DOHH2 (cell line): ENCODE results near the gene EPHA4.

Source experiments
- H3F3A ChIP-seq: fragments of 200-600 bp; sonication (generic), shearing (Covaris generic); 2 replicates; pipeline ENCODE4 v1.6.0; 2016; ENCODE audit warnings: antibody characterized with exemption, mild to moderate bottlenecking; ENCODE audit not compliant: control insufficient read depth, insufficient read depth
- H3K27ac ChIP-seq: fragments of 200-600 bp; sonication (generic); 2 replicates; pipeline ENCODE4 v1.5.1; 2014; ENCODE audit warnings: low read depth, mild to moderate bottlenecking, low read length, moderate library complexity
- H3K27me3 ChIP-seq: fragments of 200-600 bp; sonication (generic); 2 replicates; pipeline ENCODE4 v1.6.1; 2014; ENCODE audit warnings: mild to moderate bottlenecking, low read length, mixed read lengths; ENCODE audit not compliant: control insufficient read depth
- H3K36me3 ChIP-seq: fragments of 200-600 bp; sonication (generic); 2 replicates; pipeline ENCODE4 v1.6.1; 2014; ENCODE audit warnings: mild to moderate bottlenecking, low read length, moderate library complexity, mixed read lengths; ENCODE audit not compliant: control insufficient read depth
- H3K4me1 ChIP-seq: fragments of 200-600 bp; sonication (generic); 2 replicates; pipeline ENCODE4 v1.6.1; 2014; ENCODE audit warnings: mild to moderate bottlenecking, low read length, mixed read lengths; ENCODE audit not compliant: control insufficient read depth
- H3K4me2 ChIP-seq: fragments of 200-600 bp; sonication (generic); 2 replicates; pipeline ENCODE4 v1.6.0; 2014; ENCODE audit warnings: mild to moderate bottlenecking, low read length, moderate library complexity
- H3K4me3 ChIP-seq: fragments of 200-600 bp; sonication (generic); 2 replicates; pipeline ENCODE4 v1.5.1; 2014; ENCODE audit warnings: mild to moderate bottlenecking, low read length, mixed read lengths
- H3K79me2 ChIP-seq: fragments of 200-600 bp; sonication (generic); 2 replicates; pipeline ENCODE4 v1.6.1; 2014; ENCODE audit warnings: mild to moderate bottlenecking, low read length, mixed read lengths; ENCODE audit not compliant: control insufficient read depth
- H3K9me2 ChIP-seq: fragments of 200-600 bp; sonication (generic); replicated peaks from 2 replicates; pipeline ENCODE4 v1.6.1; 2014; ENCODE audit warnings: mild to moderate bottlenecking, low read length, mixed read lengths; ENCODE audit not compliant: control insufficient read depth
- H3K9me3 ChIP-seq: fragments of 200-600 bp; sonication (generic); 2 replicates; pipeline ENCODE4 v1.6.1; 2014; ENCODE audit warnings: antibody characterized with exemption, low read length, mixed read lengths; ENCODE audit not compliant: control insufficient read depth, insufficient read depth
- H4K20me1 ChIP-seq: fragments of 200-600 bp; sonication (generic); 2 replicates; pipeline ENCODE4 v1.6.0; 2014; ENCODE audit warnings: low read depth, mild to moderate bottlenecking, antibody characterized with exemption, low read length, moderate library complexity; ENCODE audit not compliant: control insufficient read depth, insufficient read depth
- CTCF ChIP-seq: fragments of 200-600 bp; sonication (generic); IDR thresholded peaks from one replicate; pipeline ENCODE4 v1.5.1; 2014; ENCODE audit warnings: antibody characterized with exemption, mild to moderate bottlenecking, low read depth, low read length; ENCODE audit not compliant: poor library complexity, severe bottlenecking
- EZH2phosphoT487 ChIP-seq: fragments of 200-600 bp; sonication (generic); IDR thresholded peaks from 2 replicates; pipeline ENCODE4 v1.6.1; 2017; ENCODE audit warnings: borderline replicate concordance, mild to moderate bottlenecking, antibody characterized with exemption, low read length, moderate library complexity, mixed read lengths

The EPHA4 gene

DNA sequence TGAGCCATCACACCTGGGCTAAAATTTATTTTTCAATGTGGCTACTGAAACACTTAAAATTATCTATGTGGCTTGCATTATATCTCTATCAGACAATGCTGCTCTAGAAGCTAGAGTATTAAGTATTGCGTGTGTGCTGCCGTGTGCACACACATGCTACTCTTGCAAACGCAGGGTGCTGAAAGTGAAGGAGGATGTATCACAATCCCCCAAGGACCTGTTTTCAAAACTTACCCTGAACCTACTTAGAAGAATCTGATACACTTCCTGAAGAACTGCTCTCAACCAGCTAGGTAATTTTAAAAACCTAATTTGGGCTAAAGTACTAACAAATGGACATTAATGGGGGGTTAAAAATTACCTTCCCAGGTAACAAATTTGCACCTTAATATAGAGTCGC lies 66.5 kb downstream of the EPHA4 start:
- Histone ChIP-seq H3K9me2 (no peaks in the 10 kb centered on the region), H3K4me2 (no peak overlapping the region), H3K9me3 (no peaks in the 10 kb centered on the region; the same call in 1 of the 2 replicates), H3K4me3 (no peak overlapping the region), H3F3A (no peaks in the 10 kb centered on the region), H3K27ac (no peak overlapping the region), H3K79me2 (no peaks in the 10 kb centered on the region), H4K20me1 (no peaks in the 10 kb centered on the region), H3K4me1 (peaks cover 9% of the 10 kb centered on the region), H3K27me3 (no peaks in the 10 kb centered on the region), H3K36me3 (no peaks in the 10 kb centered on the region; the same call in 1 of the 2 replicates)
- TF ChIP-seq CTCF (no peak), EZH2phosphoT487 (no peak)

DNA sequence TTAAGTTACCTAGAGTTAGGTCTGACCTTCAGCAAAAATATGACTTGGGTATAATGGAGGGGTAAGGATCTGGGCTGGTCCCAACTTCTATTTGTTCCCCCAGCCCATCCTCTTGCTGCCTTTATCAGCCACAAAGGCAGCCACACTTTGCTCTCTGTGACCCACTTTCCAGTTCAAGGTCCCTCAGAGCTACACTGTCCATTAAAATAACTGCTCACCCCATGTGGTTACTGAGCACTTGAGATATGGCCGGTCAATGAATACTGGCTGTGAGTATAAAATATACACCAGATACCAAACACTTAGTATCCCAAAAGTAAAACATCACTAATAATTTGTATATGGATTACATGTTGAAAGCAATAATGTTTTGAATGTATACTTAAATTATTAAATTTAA lies 67.2 kb downstream of the EPHA4 start:
- H4K20me1 ChIP-seq = no peaks in the 10 kb centered on the region
- no peaks in the 10 kb centered on the region for H3K9me3 ChIP-seq
- H3K27me3 ChIP-seq = no peaks in the 10 kb centered on the region
- peaks cover 9% of the 10 kb centered on the region for H3K4me1 ChIP-seq
- no peak overlapping the region for H3K4me2 ChIP-seq
- no peak for TF ChIP-seq CTCF
- no peak for TF ChIP-seq EZH2phosphoT487
- no peaks in the 10 kb centered on the region for H3K9me2 ChIP-seq
- H3K79me2 ChIP-seq = no peaks in the 10 kb centered on the region
- no peaks in the 10 kb centered on the region for H3F3A ChIP-seq
- no peaks in the 10 kb centered on the region for H3K36me3 ChIP-seq
- no peak overlapping the region for H3K27ac ChIP-seq
- H3K4me3 ChIP-seq = no peak overlapping the region

DNA sequence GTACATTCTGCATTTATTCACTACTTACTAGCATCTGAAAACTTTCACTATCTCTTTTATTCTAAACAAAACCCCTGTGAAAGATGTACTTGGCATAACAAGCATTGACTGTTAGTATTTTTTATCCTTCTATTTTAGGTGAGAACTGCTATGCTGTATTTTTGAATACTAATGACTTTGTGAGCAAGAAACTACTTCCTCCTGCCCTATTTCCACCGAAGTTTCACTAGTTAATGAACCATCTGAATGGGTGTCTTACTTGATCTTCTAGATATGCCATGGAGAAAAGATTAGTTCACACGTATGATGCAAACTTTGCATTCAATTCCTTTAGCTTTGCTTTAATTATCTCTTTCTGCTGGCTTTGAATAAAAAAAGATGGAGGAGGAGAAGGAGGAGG lies 68.1 kb downstream of the EPHA4 start:
- Histone ChIP-seq H3K4me3 (peak overlapping the region; percentile 12), H3K9me2 (no peaks in the 10 kb centered on the region), H3K79me2 (no peaks in the 10 kb centered on the region), H3K27me3 (no peaks in the 10 kb centered on the region), H3K4me2 (peak overlapping the region; percentile 48), H3K36me3 (no peaks in the 10 kb centered on the region), H3K4me1 (peaks cover 9% of the 10 kb centered on the region), H3F3A (no peaks in the 10 kb centered on the region), H4K20me1 (no peaks in the 10 kb centered on the region), H3K27ac (no peak overlapping the region), H3K9me3 (no peaks in the 10 kb centered on the region)
- TF ChIP-seq CTCF (no peak), EZH2phosphoT487 (no peak)
